Endothelial cell (in vitro differentiated cells): ENCODE results near the gene DNAJB8. TPM values are rescaled to one million over a fixed set of nuclear protein-coding genes. Genes with fewer than 3 reads are reported as not detected.

Source experiments
- DNase-seq: peaks from one replicate; pipeline ENCODE4 v3.0.0; 2021; ENCODE audit warnings: low spot score
- H3K27ac Mint-ChIP-seq: one replicate; pipeline ENCODE4 v1.8.0; 2021; ENCODE audit warnings: mixed read lengths, inconsistent platforms; ENCODE audit not compliant: unreplicated experiment
- H3K27me3 Mint-ChIP-seq: one replicate; pipeline ENCODE4 v1.8.0; 2021; ENCODE audit warnings: mild to moderate bottlenecking, moderate library complexity, mixed read lengths, inconsistent platforms; ENCODE audit not compliant: unreplicated experiment
- H3K36me3 Mint-ChIP-seq: one replicate; pipeline ENCODE4 v1.8.0; 2021; ENCODE audit warnings: mild to moderate bottlenecking, low read depth, mixed read lengths, inconsistent platforms; ENCODE audit not compliant: unreplicated experiment
- H3K4me1 Mint-ChIP-seq: one replicate; pipeline ENCODE4 v1.8.0; 2021; ENCODE audit warnings: mild to moderate bottlenecking, mixed read lengths, inconsistent platforms; ENCODE audit not compliant: unreplicated experiment
- H3K4me3 Mint-ChIP-seq: one replicate; pipeline ENCODE4 v1.8.0; 2021; ENCODE audit warnings: mild to moderate bottlenecking, mixed read lengths, inconsistent platforms; ENCODE audit not compliant: unreplicated experiment
- H3K9me3 Mint-ChIP-seq: one replicate; pipeline ENCODE4 v1.8.0; 2021; ENCODE audit warnings: mixed read lengths, inconsistent platforms; ENCODE audit not compliant: unreplicated experiment
- total RNA-seq: library from RNA; stranded (reverse); fragmentation: NEBNext Ultra II Directional; extraction: Animal tissue kit (Norgen Biotek cat#: 25700); gene quantifications from one replicate; pipeline ENCODE4 v1.2.1, GENCODE V29; 2021; ENCODE audit not compliant: unreplicated experiment
- TF ChIP-seq, protein P1 (sequence below): fragments of 200-600 bp; sonication (generic); IDR thresholded peaks from one replicate; pipeline ENCODE4 v1.5.0; 2021; ENCODE audit warnings: antibody characterized with exemption; ENCODE audit not compliant: unreplicated experiment

The DNAJB8 gene
- total RNA-seq, 1 donor from 2014 or later: not detected

GRCh38 chr3:128504963-128505730 lies 38.5 kb upstream of the DNAJB8 start:
- H3K9me3 Mint-ChIP-seq: no peaks in the 10 kb centered on the region
- no peaks in the 10 kb centered on the region for H3K4me1 Mint-ChIP-seq
- H3K27me3 Mint-ChIP-seq: peaks cover 9% of the 10 kb centered on the region
- no peak overlapping the region for H3K27ac Mint-ChIP-seq
- H3K4me3 Mint-ChIP-seq: no peak overlapping the region
- peaks cover 3% of the 10 kb centered on the region for H3K36me3 Mint-ChIP-seq
- DNase-seq: no peak
- TF ChIP-seq, protein P1, sequence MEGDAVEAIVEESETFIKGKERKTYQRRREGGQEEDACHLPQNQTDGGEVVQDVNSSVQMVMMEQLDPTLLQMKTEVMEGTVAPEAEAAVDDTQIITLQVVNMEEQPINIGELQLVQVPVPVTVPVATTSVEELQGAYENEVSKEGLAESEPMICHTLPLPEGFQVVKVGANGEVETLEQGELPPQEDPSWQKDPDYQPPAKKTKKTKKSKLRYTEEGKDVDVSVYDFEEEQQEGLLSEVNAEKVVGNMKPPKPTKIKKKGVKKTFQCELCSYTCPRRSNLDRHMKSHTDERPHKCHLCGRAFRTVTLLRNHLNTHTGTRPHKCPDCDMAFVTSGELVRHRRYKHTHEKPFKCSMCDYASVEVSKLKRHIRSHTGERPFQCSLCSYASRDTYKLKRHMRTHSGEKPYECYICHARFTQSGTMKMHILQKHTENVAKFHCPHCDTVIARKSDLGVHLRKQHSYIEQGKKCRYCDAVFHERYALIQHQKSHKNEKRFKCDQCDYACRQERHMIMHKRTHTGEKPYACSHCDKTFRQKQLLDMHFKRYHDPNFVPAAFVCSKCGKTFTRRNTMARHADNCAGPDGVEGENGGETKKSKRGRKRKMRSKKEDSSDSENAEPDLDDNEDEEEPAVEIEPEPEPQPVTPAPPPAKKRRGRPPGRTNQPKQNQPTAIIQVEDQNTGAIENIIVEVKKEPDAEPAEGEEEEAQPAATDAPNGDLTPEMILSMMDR: no peak

- no peak overlapping the region for H3K4me3 Mint-ChIP-seq
- peaks cover 7% of the 10 kb centered on the region for H3K36me3 Mint-ChIP-seq
- no peaks in the 10 kb centered on the region for H3K9me3 Mint-ChIP-seq
- TF ChIP-seq, protein P1: no peak
- H3K4me1 Mint-ChIP-seq: no peaks in the 10 kb centered on the region
- DNase-seq: no peak
- H3K27ac Mint-ChIP-seq: no peak overlapping the region
- peaks cover 9% of the 10 kb centered on the region for H3K27me3 Mint-ChIP-seq
Measured at GRCh38 chr3:128504533-128504915, 37.8 kb upstream of the DNAJB8 start.

- Mint-ChIP-seq H3K9me3 (no peaks in the 10 kb centered on the region), H3K27me3 (peaks cover 9% of the 10 kb centered on the region), H3K36me3 (peaks cover 7% of the 10 kb centered on the region), H3K27ac (no peak overlapping the region), H3K4me1 (no peaks in the 10 kb centered on the region), H3K4me3 (no peak overlapping the region)
- no peak for DNase-seq
- TF ChIP-seq, protein P1: no peak
Measured at GRCh38 chr3:128503751-128504532, 37.3 kb upstream of the DNAJB8 start.

GRCh38 chr3:128503164-128503651 lies 36.5 kb upstream of the DNAJB8 start:
- DNase-seq: no peak
- Mint-ChIP-seq H3K4me1 (peaks cover 6% of the 10 kb centered on the region), H3K27me3 (peaks cover 15% of the 10 kb centered on the region), H3K36me3 (peaks cover 7% of the 10 kb centered on the region), H3K9me3 (no peaks in the 10 kb centered on the region), H3K27ac (no peak overlapping the region), H3K4me3 (no peak overlapping the region)
- TF ChIP-seq, protein P1: no peak
